Ramos (cell line): ENCODE data around the gene CDH7.

Source experiments
- in situ Hi-C: fragments of 300-500 bp; cut with MboI; formaldehyde crosslinking; loops from one replicate; pipeline ENCODE4 v1.14.3; 2022; ENCODE audit warnings: low sequenced_read_pairs; ENCODE audit not compliant: unreplicated experiment

The CDH7 gene, protein sequence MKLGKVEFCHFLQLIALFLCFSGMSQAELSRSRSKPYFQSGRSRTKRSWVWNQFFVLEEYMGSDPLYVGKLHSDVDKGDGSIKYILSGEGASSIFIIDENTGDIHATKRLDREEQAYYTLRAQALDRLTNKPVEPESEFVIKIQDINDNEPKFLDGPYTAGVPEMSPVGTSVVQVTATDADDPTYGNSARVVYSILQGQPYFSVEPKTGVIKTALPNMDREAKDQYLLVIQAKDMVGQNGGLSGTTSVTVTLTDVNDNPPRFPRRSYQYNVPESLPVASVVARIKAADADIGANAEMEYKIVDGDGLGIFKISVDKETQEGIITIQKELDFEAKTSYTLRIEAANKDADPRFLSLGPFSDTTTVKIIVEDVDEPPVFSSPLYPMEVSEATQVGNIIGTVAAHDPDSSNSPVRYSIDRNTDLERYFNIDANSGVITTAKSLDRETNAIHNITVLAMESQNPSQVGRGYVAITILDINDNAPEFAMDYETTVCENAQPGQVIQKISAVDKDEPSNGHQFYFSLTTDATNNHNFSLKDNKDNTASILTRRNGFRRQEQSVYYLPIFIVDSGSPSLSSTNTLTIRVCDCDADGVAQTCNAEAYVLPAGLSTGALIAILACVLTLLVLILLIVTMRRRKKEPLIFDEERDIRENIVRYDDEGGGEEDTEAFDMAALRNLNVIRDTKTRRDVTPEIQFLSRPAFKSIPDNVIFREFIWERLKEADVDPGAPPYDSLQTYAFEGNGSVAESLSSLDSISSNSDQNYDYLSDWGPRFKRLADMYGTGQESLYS

DNA sequence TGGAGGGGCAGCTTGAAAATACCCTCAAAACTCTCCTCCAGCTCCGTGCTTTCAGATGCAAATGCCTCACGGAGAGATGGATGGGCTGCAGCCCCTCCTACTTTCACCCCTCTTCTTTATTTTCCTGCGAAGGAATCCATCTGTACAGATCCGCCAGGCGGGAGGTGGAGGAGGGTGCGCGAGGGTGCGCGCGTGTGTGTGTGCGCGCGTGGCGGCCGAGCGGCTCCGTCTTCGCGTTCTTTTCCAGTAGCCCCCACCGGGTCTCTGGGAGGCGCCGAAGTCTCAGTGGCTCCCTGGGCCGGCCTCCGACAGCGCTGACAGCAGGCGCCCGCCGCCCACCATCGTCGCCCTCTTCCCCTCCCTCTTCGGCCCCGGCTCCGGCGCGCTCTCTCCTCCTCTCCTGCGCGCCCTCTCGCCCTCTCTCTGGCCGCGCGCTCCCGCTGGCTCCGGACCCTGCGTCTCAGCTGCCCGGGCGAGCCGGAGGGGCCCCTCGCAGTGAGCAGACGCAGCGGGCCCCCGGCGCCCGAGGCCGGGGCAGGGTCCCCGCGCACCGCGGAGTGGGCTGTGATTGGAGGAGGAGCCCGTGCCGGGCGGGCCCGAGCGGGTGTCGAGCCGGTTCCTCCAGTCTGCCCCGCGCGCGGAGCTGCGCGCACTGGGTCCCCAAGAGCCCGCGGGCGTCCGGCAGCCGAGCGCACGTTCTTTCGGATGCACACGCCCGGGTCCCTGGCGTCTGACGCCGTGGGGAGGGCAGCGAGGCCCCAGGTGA, at the start of gene CDH7:
CDH7 (plus strand) TSS at position 624 of the 766 bp plus-strand sequence. CDS start 11,831 bp downstream, outside the sequence.
- in situ Hi-C loops = no loop called here

DNA sequence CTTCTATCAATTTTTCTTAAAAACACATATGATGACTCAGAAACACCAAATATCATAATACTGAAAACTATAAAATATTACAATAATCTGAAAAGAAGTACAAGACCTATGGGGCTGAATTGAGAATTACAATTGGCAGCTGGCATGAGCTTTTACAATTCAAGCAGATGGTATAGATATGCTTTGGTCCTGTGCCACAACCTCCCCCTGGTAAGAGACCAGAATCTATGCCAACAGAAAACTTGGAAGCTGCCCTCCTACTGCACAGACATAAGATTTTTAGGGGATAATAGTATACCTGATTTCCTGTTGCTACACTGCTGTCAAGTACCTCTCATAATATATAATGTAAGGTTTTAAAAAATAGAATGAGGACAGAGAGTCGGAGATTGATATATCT, 46.8 kb upstream of the CDH7 start:
- in situ Hi-C loops = no loop called here

DNA sequence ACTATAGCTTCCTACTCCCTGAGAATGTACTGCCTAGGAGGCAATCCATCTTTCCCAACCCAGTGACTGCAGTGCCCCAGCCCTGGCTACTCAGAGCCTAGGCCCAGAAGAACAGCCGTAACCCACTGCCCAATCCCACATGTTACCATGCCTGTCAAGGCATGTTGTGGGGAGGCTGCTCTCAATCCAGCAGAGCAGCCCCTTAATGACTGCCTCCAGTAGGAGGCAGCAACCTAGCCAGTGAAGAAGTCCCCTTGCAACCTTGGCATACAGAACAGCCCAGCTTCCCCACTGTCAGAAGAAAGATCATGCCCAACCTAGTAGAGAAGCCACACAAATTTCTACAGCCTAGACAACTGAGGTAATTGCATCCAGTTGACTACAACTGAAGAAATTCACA, 44.2 kb upstream of the CDH7 start:
- in situ Hi-C loops = no loop called here

DNA sequence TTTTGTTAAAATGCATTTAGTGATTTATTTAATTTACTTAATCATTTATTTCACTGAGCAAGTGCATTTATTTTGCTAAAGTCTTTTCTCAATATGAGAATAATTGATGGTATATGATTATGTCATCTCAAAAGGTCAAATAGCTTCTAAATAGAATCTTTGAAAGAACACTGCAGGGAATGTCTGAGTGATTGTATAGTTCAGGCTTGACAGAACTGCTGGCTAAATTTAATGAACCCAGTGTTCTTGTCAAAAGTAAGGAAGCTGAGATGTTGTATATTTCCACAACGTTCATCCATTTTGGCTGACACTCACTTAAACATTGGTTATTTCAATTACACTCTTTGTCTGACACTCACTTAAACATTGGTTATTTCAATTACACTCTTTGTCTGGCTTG, 39.3 kb upstream of the CDH7 start:
- in situ Hi-C loops = no loop called here

DNA sequence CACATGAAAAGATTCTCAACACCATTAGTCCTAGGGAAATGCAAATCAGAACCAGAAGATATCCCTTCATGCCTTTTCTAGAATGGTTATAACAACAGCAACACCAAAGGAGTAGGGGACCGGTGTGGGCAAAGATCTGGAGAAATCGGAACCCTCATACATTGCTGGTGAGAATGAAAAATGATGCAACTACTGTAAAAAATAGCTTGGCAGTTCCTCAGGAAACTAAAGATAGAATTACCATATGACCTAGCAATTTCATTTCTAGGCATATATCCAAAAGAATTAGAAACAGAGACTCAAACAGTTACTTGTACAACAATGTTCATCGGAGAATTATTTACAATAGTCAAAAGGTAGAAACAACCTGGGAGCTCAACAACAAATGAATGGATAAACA, 29.2 kb upstream of the CDH7 start:
- in situ Hi-C loops = no loop called here

DNA sequence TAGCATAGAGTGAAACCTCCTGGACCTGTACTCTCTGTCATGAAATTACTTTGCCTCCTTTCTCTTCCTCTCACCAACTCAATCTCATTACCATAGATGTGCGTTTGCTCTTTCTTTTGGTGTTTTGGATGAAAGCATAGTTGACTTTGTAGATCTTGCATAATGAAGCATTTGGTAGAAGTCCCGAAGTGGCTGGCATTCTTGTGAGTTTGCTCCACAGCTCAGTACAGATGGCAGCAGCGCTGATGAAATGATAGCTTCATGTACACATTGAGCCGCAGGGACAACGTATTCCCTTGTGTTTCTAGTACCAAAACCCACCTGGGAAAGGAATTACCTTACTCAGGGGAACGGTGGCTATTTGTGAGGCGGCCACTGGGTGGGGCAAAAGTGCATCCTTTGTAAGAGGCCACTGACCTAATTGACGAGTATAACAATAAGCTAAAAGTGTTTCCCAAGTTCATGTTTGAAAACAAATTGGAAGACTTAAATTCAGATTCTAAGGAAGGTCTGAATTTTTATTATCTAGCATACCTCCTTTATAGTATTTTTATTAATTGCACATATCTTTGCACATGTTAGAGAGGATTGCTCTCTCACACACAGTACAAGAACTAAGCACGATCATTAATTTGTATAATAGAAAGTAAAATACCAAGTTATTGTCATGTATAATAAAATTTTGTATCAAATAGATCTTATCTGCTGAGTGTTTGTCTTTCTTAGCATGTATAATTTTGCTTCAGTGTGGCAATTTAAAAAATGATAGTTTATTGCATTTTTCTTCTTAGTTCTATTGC, 25.4 kb upstream of the CDH7 start:
- in situ Hi-C loops = no loop called here

DNA sequence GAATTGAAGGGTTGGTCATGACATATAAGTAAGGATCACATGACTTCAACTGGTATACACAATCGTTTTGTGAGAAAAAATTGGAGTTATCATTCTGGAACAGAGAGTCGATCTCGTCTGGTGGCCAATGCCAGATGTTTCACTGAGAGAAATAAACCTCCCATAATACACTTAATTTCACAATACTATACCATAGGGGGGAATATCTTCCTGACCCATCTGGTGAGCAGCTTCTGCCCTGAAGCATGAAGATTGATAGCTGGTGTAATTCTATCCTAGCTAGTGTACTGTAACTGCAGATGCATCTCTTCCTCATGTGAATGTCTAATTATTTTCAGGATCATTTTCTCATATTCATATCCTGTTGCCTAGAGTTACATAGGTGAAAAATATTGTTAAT, 15.7 kb upstream of the CDH7 start:
- in situ Hi-C loops = no loop called here

DNA sequence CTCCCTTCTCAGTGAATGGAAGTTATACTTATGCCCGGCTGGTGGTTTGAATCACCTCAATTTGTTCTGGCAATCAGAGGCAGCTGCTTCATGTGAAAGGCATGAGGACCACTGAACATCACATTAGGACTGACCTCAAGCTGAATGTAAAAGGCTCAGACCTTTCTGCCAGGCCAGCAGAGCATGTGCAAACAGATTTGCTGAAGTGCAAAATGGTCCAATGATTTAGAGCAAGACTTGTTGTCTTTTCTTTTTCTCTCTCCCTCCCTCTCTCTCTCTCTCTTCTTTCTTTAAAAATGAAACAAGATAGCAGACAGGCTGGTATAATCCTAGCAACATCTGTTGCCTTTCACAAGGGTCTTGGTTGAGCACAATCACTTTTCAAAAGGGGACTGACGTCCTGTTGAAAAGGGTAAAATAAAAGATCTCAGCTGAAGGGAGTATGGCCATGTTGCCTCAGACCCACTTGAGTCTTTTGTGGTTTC, 13.3 kb upstream of the CDH7 start:
- in situ Hi-C loops = no loop called here

DNA sequence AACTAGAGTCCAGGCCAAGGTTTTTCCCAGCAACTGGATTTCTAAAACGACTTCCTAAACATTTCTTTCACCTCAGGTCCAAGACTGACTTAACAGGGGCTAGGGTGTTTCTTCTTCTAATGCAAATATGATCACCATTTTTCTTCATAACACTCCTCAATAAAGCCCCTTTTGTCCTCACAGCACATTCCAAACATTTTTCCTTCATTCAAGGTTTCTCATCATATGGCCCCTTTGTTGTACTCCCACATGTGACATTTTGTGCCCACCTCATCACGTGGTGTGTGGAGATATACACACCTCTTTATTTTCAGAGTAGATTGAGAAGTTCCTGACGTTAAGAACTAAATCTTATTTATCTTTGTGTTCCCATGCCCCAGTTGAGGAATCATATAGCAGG, 3.9 kb upstream of the CDH7 start:
- in situ Hi-C loops = no loop called here

DNA sequence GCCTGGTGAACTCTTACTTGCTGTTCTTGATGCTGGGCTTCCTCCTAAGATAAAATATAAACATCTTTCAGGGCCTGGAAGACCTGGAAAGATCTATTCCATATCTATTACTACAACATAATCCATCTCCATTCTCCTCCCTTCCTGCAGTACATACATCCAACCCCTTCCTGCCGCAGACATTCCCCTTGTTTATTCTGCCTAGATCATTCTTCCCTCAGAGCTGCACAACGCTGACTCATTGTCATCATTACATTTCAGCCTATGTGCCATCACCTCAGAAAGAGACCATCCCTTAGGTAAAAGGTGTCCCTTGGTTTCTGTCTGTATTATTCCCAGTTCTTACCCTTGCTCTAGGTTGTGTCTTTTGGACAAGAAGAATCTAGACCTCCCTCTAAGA, 2.5 kb upstream of the CDH7 start:
- in situ Hi-C loops = no loop called here

DNA sequence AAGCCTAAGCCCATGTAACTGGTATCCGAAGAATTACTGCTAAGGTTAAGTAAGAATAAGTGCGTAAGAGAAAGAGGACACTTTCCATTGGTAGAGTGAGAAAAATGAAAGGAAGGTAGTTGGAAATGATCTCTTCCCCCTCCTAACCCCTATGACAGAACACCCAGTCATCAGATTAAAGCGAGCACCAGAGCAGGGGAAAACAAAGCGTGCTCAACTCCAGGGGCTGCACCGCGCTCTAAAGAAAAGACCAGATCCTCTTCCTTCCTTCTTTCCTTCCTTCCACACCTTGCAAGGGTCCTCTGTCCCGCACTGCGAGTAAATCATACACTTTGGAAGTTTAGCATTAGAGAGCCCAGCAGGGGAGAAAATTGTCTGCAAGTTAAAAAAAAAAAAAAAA, 971 bp upstream of the CDH7 start:
- in situ Hi-C loops = no loop called here

DNA sequence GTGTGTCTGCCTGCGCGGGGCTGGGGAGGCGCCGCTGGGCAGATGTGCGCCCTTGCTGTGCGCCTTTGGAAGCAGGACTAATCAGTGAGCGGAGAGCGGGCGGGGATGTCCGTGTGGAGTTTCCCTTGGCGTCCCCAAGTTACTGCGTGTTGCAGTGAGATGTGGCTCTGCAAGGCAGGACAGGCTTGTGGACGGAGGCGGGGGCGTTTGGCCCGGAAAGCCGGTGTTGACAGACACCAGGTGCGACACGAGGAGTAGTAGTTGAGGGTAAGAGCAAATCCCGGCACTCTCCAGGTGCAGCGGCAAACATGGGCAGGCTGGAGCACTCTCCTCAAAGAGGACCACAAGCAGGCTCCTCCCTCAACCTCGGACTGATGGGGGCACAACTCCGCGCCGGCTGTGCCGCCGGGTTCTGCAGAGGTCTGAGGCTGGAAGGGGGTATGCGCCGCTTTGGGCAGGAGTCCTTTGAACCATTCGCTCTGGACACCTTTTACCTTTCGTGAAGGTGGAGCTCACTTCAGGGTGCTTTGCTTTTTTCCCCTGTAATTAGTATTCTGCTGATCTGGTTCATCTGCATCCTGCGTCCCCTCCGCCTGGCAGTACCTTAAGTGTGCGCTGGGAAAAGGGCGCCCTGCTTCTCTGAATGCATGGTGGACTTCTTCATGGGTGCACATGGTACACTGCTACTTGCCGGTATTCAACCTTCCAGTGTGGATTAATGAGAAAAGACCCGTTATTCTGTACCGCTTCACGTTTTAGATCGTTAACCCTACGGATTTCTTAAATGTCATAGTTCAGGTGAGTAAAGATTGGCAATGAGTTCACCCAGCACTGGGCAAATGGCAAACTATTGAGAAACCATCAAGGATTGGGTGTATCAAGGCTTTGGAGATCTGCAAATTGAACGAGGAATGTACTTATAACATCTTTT, 608 bp downstream of the CDH7 start:
- in situ Hi-C loops = no loop called here

DNA sequence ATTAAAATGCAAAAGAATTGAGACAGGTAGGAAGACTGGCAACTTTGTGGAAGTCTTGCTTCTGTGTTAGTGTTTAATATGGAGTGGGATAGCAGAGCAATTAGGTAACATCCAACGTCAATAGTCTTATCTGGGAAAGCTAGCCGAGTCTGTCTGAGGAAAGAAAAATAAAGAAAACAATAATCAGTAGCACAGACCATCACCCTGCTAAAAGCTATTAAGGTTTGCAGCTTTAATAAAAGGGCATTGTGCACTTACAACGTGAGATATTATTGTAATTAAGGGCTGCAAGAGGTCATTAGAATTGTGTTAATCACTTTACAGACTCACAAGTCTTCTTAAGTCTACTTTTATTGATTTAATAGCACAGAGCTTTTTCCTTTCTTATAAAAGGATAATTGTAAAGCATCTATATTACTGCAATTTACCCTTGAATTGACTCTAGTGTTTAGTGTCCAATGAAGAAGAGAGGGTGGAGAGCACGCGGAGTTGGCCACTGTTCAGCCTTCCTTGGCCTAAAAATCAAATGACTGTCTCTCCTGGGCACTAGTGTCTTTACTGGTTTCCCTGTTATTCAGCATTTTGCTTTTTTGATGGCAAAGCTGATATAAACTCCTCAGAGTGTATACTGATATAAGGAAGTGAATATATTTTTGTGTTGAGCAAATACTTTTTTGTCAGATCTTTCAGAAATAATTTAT, 2.0 kb downstream of the CDH7 start:
- in situ Hi-C loops = no loop called here

DNA sequence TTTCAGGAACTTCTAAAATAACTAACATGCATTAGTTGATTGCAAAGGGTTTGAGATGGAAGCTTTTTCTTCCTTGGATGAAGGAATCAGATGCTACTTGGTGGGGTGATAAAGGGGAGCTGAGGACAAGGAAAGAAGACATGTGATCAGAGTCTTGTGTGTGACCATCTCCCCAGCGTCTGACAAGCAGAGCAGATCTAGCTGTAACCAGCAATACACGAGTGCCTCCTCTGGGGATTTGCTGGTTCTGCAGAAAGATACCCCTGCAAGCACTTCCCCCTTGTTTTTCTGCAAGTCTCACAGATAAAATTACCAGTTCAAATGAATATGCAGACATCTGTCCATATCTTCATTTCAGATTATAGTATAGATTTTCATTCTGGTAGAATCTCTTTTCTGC, 2.7 kb downstream of the CDH7 start:
- in situ Hi-C loops = no loop called here

DNA sequence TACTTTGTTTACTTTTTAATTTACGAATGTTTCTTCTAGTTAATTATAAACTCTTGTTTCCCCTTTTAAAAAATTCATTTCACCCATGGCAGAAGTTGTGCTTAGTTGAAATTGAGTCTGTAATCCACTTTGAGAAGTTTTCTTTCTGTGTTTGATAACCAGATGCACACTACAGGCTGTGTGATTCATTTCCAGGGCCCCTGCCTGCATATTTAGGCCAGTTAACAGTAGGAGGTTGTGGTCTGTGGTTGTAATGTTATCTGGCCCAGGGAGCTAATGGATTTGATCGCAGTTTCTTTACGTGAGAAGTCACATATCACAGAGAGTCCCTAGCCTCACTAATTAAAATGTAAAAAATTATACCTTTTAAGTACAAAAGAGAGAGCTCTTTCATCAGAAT, 3.3 kb downstream of the CDH7 start:
- in situ Hi-C loops = no loop called here

DNA sequence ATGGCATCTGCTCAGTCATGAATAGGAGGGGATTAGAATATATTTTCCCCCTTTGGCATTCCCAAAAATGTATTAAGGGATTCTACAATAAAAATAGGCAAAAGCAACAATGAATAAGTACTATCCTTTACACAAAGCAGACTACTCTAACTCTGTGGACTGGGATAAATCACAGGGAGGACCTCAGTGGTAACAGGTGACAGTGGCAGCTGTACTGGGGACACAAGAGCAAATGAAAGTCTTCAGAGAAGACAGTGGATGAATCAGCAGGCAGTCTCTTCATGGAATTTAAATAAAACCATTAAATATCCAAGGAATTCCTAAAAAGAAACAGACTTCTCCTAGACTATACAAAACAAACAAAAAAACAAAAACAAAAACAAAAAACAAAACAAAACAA, 4.8 kb downstream of the CDH7 start:
- in situ Hi-C loops = no loop called here

DNA sequence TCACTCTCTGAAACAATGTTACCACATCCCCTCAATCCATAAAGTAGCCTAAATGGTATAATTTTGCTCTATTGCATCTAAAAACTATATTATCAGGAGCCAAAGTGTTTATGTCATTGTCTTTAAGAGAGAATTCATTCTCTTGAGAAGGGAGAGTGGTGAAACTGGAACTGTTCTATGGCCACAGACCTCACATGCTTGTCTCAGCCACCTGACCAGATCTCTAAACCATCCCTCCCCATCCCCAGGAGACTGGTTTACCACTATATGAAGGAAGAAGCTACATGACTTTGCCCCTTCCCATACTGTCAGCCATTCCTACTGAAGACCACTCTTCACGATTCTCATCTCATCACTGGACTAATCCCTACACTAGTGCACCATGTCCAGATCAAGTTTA, 9.6 kb downstream of the CDH7 start:
- in situ Hi-C loops = no loop called here

DNA sequence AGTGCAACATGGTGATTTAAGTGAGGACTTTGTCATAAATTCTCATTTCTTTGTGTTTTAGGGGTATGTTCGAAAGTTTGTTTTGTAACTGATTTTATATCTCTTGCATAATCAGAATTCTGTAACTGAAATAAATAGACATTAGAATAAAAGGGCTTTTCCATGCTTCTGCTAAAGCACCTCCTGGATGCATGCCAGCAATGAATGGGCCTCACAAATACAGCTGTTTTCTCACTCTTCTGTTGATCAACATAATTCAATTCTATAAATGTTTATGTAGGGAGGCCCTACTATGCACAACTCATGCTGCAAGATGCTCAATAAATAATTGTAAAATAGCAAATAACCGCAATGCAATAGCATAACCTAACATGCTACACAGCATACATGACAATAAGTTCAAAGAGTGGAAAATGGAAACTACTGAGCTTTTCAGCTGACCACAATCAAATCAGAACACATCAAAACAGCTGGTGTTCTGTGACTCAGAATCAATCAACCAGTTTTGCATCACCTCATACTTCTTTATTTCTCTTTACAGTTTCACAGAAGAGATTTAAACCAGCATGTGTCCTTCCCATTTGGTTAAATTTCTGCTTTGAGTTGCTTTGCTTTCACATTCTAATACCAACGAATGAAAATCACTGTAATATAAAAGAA, 11.0 kb downstream of the CDH7 start:
- in situ Hi-C loops = no loop called here
